ENCODE data around the gene CHMP4B. TPM values are rescaled to one million over a fixed set of nuclear protein-coding genes. Genes with fewer than 3 reads are reported as not detected.

CHMP4B gene
- total RNA-seq, 2 experiments from 2014 or later = 93.9 to 94.8 TPM

DNA sequence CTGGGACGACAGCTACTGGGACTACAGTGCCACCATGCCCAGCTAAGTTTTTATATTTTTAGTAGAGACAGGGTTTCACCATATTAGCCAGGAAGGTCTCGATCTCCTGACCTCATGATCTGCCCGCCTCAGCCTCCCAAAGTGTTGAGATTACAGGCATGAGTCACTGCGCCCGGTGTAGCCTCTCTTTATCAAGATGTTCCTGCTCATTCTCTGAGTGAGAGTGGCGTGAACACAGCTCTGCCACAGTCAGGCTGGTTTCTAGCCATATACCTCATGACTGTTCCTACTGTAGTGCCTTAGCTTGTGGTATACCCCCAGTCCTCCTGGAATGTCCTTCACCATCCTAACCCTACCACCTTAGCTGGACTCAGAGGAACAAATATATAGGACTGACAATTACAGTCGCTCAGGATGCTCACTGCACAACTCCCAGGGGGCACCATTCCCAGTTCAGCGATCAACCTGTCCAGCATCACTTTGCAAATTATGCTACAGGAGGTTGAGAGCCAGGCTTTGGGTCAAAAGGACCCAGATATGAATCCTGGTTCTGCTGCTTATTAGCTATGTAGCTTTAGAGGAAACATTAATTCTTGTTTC lies 86.3 kb downstream of the CHMP4B start:
- intact Hi-C loops (cut with micrococcal nuclease) = no loop called here
- H3K9me3 Mint-ChIP-seq = no peaks in the 10 kb centered on the region
- no peak for DNase-seq
- peaks cover 20% of the 10 kb centered on the region for H3K27me3 Mint-ChIP-seq
- no peak overlapping the region for H3K27ac Mint-ChIP-seq
- POLR2A ChIA-PET = interaction anchor here (0.6 kb wide), 1 partner anchor 142 kb away, joined by 3 read pairs; no protein-coding TSS in a partner anchor
- no peaks in the 10 kb centered on the region for H3K36me3 Mint-ChIP-seq
- H3K4me3 Mint-ChIP-seq = no peak overlapping the region
- H3K4me1 Mint-ChIP-seq (ENCODE audit: low read depth) = no peaks in the 10 kb centered on the region
- CTCF ChIA-PET = interaction anchor here (0.9 to 2.4 kb wide), 4 partner anchors 11 to 172 kb away, joined by 4 to 14 read pairs (median 6); no protein-coding TSS in a partner anchor

DNA sequence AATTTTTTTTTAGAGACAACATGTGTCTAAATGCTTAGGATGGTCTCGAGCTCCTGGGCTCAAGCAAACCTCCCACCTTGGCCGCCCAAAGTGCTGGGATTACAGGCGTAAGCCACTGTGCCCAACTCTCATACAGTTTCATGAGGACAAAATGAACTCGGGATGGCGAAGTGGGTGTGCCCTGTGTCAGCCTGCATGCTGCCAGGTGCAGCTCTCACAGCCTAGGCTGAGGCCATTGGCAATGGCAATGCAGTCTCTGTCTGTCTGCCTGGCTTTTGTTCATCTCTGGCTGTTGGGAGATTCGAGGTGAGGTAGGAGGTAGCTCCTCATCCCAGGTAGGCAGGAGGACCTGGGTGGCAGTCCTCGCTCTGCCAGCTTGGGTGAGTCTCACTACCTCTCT lies 88.0 kb downstream of the CHMP4B start:
- Mint-ChIP-seq H3K27ac (no peak overlapping the region), H3K9me3 (no peaks in the 10 kb centered on the region), H3K36me3 (no peaks in the 10 kb centered on the region), H3K27me3 (peaks cover 19% of the 10 kb centered on the region), H3K4me1 (ENCODE audit: low read depth) (no peaks in the 10 kb centered on the region), H3K4me3 (no peak overlapping the region)
- intact Hi-C loops (cut with micrococcal nuclease) = no loop called here
- CTCF ChIA-PET = interaction anchor here (0.6 to 2.5 kb wide), 3 partner anchors 9 to 273 kb away, joined by 3 to 7 read pairs (median 5); no protein-coding TSS in a partner anchor
- DNase-seq = no peak
- POLR2A ChIA-PET = no interaction called here

DNA sequence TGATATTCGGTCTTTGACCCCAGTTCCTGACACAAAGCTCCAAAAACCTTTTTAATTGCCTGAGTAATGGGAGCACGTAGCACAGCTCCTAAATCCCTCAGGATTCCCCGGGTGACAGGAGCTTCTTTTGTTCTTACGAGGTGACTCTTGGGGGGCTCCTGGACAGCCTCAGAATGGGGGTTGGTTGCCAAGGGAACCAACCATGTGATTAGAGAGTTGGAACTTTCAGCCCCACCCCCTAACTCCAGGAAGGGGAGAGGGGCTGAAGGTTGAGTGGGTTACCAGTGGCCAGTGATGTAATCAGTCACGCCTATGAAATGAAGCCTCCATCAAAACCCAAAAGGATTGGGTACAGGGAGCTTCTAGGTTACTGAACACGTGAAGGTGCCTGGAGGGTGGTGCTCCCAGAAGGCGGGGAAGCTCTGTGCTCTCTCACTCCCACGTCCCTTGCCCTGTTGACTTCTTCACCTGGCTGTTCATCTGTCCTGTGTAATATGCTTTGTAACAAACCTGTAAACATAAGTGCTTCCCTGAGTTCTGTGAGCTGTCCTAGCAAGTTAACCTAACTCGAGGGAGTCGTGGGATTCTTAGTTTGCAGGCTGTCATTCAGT lies 89.5 kb downstream of the CHMP4B start:
- ChIA-PET POLR2A (no interaction called here), CTCF (interaction anchor here (2.5 kb wide), 1 partner anchor 15 kb away, joined by 7 read pairs; no protein-coding TSS in a partner anchor)
- Mint-ChIP-seq H3K27me3 (peaks cover 18% of the 10 kb centered on the region), H3K4me1 (ENCODE audit: low read depth) (no peaks in the 10 kb centered on the region), H3K9me3 (no peaks in the 10 kb centered on the region), H3K4me3 (no peak overlapping the region), H3K36me3 (no peaks in the 10 kb centered on the region), H3K27ac (no peak overlapping the region)
- DNase-seq = no peak
- intact Hi-C loops (cut with micrococcal nuclease) = no loop called here

GRCh38 chr20:33901132-33901523 lies 90.0 kb downstream of the CHMP4B start:
- Mint-ChIP-seq H3K4me3 (no peak overlapping the region), H3K27ac (no peak overlapping the region), H3K36me3 (no peaks in the 10 kb centered on the region), H3K4me1 (ENCODE audit: low read depth) (no peaks in the 10 kb centered on the region), H3K27me3 (peaks cover 18% of the 10 kb centered on the region), H3K9me3 (no peaks in the 10 kb centered on the region)
- ChIA-PET POLR2A (no interaction called here), CTCF (interaction anchor here (2.5 kb wide), 1 partner anchor 14 kb away, joined by 7 read pairs; no protein-coding TSS in a partner anchor)
- no peak for DNase-seq
- intact Hi-C loops (cut with micrococcal nuclease) = no loop called here

GRCh38 chr20:33902011-33902410 lies 90.9 kb downstream of the CHMP4B start:
- DNase-seq = no peak
- ChIA-PET POLR2A (no interaction called here), CTCF (no interaction called here)
- no peaks in the 10 kb centered on the region for H3K4me1 Mint-ChIP-seq (ENCODE audit: low read depth)
- no peak overlapping the region for H3K27ac Mint-ChIP-seq
- H3K4me3 Mint-ChIP-seq = no peak overlapping the region
- intact Hi-C loops (cut with micrococcal nuclease) = no loop called here
- no peaks in the 10 kb centered on the region for H3K9me3 Mint-ChIP-seq
- H3K36me3 Mint-ChIP-seq = no peaks in the 10 kb centered on the region
- peaks cover 16% of the 10 kb centered on the region for H3K27me3 Mint-ChIP-seq

Other genes with a start within 250 kb of the CHMP4B start
- under 1 TPM; 0.26 to 0.31 TPM for gene C20orf144, start 149.0 kb upstream of the CHMP4B start, total RNA-seq
- 1 to 10 TPM; 1.8 to 2.3 TPM for gene ACTL10, start 144.4 kb upstream of the CHMP4B start, total RNA-seq
- gene NECAB3, start 136.9 kb upstream of the CHMP4B start, total RNA-seq = 10 to 100 TPM; 21.0 to 22.7 TPM
- 10 to 100 TPM; 66.8 to 67.8 TPM for gene E2F1, start 125.0 kb upstream of the CHMP4B start, total RNA-seq
- 10 to 100 TPM in 1 of 2 experiments, 1 to 10 TPM in 1; 8.7 to 11.6 TPM for gene PXMP4, start 91.0 kb upstream of the CHMP4B start, total RNA-seq
- gene ZNF341, start 79.4 kb upstream of the CHMP4B start, total RNA-seq = 1 to 10 TPM; 5.9 TPM
- 100 to 1,000 TPM; 149 to 159 TPM for gene RALY, start 182.6 kb downstream of the CHMP4B start, total RNA-seq

Measured in activated CD4-positive, alpha-beta memory T cell treated with anti-CD3 and anti-CD28 coated beads for 36 hours (primary cell).